ENCODE measurements around the gene BRD4. TPM values are rescaled to one million over a fixed set of nuclear protein-coding genes. Genes with fewer than 3 reads are reported as not detected.

The BRD4 gene
- total RNA-seq, 1 donor from 2014 or later, result 42.4 TPM

DNA sequence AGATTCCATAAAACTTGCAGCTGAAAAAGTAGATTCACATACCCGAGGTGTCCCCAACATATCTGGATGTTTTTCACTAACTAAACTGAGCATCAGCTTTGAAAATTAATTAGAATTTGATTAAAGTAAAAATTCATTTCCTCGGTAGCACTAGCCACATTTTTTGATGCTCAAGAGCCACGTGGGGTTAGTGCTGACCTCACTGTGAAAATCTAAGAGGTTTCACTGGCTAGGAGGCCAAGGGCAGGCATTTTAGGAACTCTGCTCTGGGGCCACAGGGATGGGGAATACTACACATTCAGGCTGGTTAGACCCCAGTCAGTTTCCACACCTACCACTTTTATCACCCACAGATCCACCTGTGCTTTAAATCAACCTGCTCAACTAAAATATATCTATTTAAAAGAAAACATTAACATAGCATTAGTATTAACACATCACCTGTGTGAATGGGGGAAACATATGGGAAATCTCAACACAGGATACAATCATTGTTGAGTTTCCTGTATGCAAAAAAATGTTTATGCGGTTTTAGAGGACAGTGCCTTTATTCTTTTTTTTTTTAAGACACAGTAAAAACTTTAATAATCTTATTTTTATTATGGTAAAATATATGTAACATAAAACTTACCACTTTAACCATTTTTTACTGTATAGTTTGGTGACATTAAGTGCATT lies 45.5 kb downstream of the BRD4 start:
- no peaks in the 10 kb centered on the region for H3K27me3 ChIP-seq (ENCODE audit: control insufficient read depth, insufficient read depth, low read length)
- H3K4me3 ChIP-seq (ENCODE audit: low read depth, low read length), result no peak overlapping the region
- no peaks in the 10 kb centered on the region for H3K36me3 ChIP-seq (ENCODE audit: control insufficient read depth, insufficient read depth, low read length)
- DNase-seq (ENCODE audit: low read depth), result no peak
- TF ChIP-seq, protein P1, sequence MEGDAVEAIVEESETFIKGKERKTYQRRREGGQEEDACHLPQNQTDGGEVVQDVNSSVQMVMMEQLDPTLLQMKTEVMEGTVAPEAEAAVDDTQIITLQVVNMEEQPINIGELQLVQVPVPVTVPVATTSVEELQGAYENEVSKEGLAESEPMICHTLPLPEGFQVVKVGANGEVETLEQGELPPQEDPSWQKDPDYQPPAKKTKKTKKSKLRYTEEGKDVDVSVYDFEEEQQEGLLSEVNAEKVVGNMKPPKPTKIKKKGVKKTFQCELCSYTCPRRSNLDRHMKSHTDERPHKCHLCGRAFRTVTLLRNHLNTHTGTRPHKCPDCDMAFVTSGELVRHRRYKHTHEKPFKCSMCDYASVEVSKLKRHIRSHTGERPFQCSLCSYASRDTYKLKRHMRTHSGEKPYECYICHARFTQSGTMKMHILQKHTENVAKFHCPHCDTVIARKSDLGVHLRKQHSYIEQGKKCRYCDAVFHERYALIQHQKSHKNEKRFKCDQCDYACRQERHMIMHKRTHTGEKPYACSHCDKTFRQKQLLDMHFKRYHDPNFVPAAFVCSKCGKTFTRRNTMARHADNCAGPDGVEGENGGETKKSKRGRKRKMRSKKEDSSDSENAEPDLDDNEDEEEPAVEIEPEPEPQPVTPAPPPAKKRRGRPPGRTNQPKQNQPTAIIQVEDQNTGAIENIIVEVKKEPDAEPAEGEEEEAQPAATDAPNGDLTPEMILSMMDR (IDR thresholded peaks at IDR 0.05; ENCODE audit: insufficient read depth, low read length, poor library complexity, severe bottlenecking), result no peak

GRCh38 chr19:15285896-15286591 lies 46.3 kb downstream of the BRD4 start:
- Histone ChIP-seq H3K27me3 (ENCODE audit: control insufficient read depth, insufficient read depth, low read length) (no peaks in the 10 kb centered on the region), H3K36me3 (ENCODE audit: control insufficient read depth, insufficient read depth, low read length) (no peaks in the 10 kb centered on the region), H3K4me3 (ENCODE audit: low read depth, low read length) (no peak overlapping the region)
- TF ChIP-seq, protein P1 (IDR thresholded peaks at IDR 0.05; ENCODE audit: insufficient read depth, low read length, poor library complexity, severe bottlenecking), result no peak
- DNase-seq (ENCODE audit: low read depth), result no peak

DNA sequence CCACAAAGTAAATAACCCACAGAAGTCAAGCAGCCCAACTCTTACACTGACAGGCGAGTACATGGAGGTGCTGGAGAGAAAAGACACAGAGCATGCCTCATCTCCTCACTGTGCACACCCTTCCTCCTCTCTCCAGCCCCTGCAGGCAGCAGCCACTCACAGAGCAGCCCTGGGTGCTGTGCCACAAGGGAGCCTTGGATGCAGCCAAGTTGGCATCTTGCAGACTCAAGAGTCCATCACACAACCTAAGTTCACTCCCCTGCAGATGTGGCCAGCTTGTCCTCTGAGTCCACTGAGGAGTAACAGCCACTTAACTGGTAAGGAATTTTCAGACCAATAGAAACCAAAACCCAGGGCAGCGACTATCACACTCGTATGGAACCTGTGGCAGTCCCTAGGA lies 47.4 kb downstream of the BRD4 start:
- no peak overlapping the region for H3K4me3 ChIP-seq (ENCODE audit: low read depth, low read length)
- no peaks in the 10 kb centered on the region for H3K27me3 ChIP-seq (ENCODE audit: control insufficient read depth, insufficient read depth, low read length)
- DNase-seq (ENCODE audit: low read depth), result no peak
- TF ChIP-seq, protein P1 (IDR thresholded peaks at IDR 0.05; ENCODE audit: insufficient read depth, low read length, poor library complexity, severe bottlenecking), result no peak
- H3K36me3 ChIP-seq (ENCODE audit: control insufficient read depth, insufficient read depth, low read length), result no peaks in the 10 kb centered on the region

DNA sequence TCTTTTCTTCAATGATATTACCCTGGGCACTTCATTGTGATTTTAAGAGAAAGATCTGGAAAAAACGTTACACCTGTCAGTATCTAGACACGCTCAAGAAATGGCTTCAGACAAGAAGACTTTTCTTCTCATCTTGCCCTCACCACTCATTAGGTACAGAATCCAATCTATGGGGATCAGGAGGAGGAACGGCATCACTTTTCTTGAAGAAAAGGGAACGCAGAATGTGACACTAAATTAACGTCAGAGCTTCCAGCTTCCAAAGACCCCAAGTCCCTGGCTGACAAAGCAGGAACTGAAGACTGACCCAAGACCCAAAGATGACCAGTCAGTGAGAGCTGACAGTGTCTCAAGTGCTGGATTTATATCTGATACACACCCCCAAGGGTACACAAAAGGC lies 48.2 kb downstream of the BRD4 start:
- Histone ChIP-seq H3K27me3 (ENCODE audit: control insufficient read depth, insufficient read depth, low read length) (no peaks in the 10 kb centered on the region), H3K36me3 (ENCODE audit: control insufficient read depth, insufficient read depth, low read length) (no peaks in the 10 kb centered on the region), H3K4me3 (ENCODE audit: low read depth, low read length) (no peak overlapping the region)
- TF ChIP-seq, protein P1 (IDR thresholded peaks at IDR 0.05; ENCODE audit: insufficient read depth, low read length, poor library complexity, severe bottlenecking), result no peak
- no peak for DNase-seq (ENCODE audit: low read depth)

GRCh38 chr19:15283141-15283883 lies 49.0 kb downstream of the BRD4 start:
- TF ChIP-seq, protein P1 (IDR thresholded peaks at IDR 0.05; ENCODE audit: insufficient read depth, low read length, poor library complexity, severe bottlenecking), result no peak
- no peak overlapping the region for H3K4me3 ChIP-seq (ENCODE audit: low read depth, low read length)
- H3K36me3 ChIP-seq (ENCODE audit: control insufficient read depth, insufficient read depth, low read length), result no peaks in the 10 kb centered on the region
- H3K27me3 ChIP-seq (ENCODE audit: control insufficient read depth, insufficient read depth, low read length), result no peaks in the 10 kb centered on the region
- no peak for DNase-seq (ENCODE audit: low read depth)
